Parathyroid adenoma (tissue), 2 donors: ENCODE results near the gene ADD2.

Experiments used
- H2AFZ ChIP-seq: fragments of 300-600 bp; sonication (generic); one replicate; pipeline ENCODE4 v1.7.0; 2017; ENCODE audit warnings: antibody characterized with exemption, mild to moderate bottlenecking
- H3K27ac ChIP-seq: fragments of 300-600 bp; sonication (generic); one replicate; pipeline ENCODE4 v1.7.0; 2017
- H3K27me3 ChIP-seq: fragments of 300-600 bp; sonication (generic); one replicate; pipeline ENCODE4 v1.7.0; 2017; ENCODE audit warnings: low read length; ENCODE audit not compliant: control insufficient read depth, insufficient read depth
- H3K36me3 ChIP-seq: fragments of 300-600 bp; sonication (generic); one replicate; pipeline ENCODE4 v1.7.0; 2017; ENCODE audit warnings: low read length; ENCODE audit not compliant: control insufficient read depth, insufficient read depth
- H3K4me1 ChIP-seq: fragments of 300-600 bp; sonication (generic); one replicate; pipeline ENCODE4 v1.7.0; 2017; ENCODE audit warnings: control low read depth
- H3K4me2 ChIP-seq: fragments of 300-600 bp; sonication (generic); one replicate; pipeline ENCODE4 v1.7.0; 2017; ENCODE audit warnings: low read length
- H3K4me3 ChIP-seq: fragments of 300-600 bp; sonication (generic); one replicate; pipeline ENCODE4 v1.7.0; 2017; ENCODE audit warnings: low read depth, low read length
- H3K79me2 ChIP-seq: fragments of 300-600 bp; sonication (generic); one replicate; pipeline ENCODE4 v1.7.0; 2017; ENCODE audit warnings: control low read depth
- H3K9ac ChIP-seq: fragments of 300-600 bp; sonication (generic); one replicate; pipeline ENCODE4 v1.7.0; 2017; ENCODE audit warnings: mild to moderate bottlenecking
- H3K9me3 ChIP-seq: fragments of 300-600 bp; sonication (generic); one replicate; pipeline ENCODE4 v1.7.0; 2017; ENCODE audit warnings: low read length; ENCODE audit not compliant: control insufficient read depth
- TF ChIP-seq, protein P1 (sequence below): fragments of 300-600 bp; sonication (generic); IDR thresholded peaks from one replicate; pipeline ENCODE4 v1.7.0; 2017; ENCODE audit warnings: antibody characterized with exemption, mild to moderate bottlenecking
- donor health status: primary hyperparathyroidism.

ADD2 gene

DNA sequence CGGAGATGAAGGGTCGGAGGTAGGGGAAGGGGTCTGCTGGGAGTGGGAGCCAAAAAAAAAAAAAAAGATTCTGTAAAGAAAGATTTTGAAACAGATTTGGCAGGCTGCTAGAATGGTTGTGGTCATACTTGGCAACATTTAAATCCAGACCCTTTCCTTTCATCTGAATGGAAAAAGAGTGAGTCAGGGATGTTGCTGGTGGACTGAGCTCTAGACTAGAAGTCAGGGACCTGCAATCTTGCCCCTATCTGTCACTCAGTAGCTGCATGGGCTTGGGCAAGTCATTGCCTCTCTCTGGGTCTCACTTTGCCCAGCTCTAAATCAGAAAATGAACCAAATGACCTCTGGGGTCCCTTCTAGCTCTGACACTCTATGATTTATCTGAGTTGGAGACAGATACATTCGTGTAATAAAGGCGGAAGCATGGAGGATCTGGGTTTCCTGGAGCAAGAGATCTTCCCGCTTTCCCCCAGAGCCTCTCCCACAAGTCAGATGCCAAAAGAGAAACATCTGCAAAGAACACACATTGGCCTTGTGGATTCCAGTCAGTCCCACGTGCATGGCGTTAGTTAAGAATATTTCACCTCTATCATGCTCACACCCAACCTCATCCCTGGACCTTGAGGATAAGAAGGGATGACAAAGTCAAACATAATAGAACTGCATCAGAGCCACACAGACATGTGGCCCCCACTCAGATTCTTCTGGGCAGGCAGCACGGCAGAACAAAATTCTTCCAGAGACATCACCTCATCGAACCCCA lies 58.5 kb downstream of the ADD2 start:
- H3K27ac ChIP-seq: no peak overlapping the region
- H2AFZ ChIP-seq: no peak overlapping the region
- TF ChIP-seq, protein P1, sequence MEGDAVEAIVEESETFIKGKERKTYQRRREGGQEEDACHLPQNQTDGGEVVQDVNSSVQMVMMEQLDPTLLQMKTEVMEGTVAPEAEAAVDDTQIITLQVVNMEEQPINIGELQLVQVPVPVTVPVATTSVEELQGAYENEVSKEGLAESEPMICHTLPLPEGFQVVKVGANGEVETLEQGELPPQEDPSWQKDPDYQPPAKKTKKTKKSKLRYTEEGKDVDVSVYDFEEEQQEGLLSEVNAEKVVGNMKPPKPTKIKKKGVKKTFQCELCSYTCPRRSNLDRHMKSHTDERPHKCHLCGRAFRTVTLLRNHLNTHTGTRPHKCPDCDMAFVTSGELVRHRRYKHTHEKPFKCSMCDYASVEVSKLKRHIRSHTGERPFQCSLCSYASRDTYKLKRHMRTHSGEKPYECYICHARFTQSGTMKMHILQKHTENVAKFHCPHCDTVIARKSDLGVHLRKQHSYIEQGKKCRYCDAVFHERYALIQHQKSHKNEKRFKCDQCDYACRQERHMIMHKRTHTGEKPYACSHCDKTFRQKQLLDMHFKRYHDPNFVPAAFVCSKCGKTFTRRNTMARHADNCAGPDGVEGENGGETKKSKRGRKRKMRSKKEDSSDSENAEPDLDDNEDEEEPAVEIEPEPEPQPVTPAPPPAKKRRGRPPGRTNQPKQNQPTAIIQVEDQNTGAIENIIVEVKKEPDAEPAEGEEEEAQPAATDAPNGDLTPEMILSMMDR: no peak
- H3K4me2 ChIP-seq: no peak overlapping the region
- no peak overlapping the region for H3K4me3 ChIP-seq
- no peak overlapping the region for H3K9ac ChIP-seq
- H3K9me3 ChIP-seq: no peaks in the 10 kb centered on the region
- no peaks in the 10 kb centered on the region for H3K4me1 ChIP-seq
- H3K27me3 ChIP-seq: no peaks in the 10 kb centered on the region
- no peaks in the 10 kb centered on the region for H3K36me3 ChIP-seq
- H3K79me2 ChIP-seq: no peaks in the 10 kb centered on the region

DNA sequence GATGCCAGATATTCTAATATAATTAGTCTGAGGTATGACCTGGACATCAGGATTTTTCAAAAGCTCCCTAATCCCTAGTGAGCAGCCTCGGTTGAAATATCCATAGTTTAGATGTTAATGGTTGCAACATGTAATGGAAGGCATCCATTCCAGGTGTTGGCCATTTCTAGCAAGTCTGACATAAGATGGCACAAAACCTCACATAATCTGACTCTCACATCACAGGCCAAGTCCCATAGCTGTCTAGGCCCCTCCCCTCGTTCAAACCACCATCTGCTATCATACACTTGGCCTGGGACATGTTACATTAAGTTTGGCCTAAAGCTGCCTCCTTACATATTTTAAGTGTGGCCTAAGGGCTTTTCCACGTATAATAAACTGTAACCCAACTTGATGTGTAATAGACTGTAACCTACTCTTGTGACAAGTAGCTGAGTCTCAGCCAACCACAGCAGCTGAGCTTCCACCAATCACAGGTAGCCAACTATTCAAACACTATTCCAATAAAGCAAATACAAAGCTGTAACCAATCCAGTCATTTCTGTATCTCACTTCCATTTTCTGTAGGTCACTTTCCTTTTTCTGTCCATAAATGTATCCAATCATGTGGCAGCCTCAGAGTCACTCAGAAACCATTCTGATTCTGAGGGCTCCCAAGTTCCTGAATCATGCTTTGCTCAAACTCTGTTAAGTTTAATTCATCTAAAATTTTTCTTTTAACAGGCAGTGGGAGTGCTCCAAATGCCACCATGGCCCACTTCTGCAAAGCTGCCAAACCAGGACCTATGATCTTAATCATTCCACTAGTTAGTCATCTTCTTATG lies 59.4 kb downstream of the ADD2 start:
- Histone ChIP-seq H2AFZ (no peak overlapping the region), H3K79me2 (no peaks in the 10 kb centered on the region), H3K4me1 (no peaks in the 10 kb centered on the region)

DNA sequence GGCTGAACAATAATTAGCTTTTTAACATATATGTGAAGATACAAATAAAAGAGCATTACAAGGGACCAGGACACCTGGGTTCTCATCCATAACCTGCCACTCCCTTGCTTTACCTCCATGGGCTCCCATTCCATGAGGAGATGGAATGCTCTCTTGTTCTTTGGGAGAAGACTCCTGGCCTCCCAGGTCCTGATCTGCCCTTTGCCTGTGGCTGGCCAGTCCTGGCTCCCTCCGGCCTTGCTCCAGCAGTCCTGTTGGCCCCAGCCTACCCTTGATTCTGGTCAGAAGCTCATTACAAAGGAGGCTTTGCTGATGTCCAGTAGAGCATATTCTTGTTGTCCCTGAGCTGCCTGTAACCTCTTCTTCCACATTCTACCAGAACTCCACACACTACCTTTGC lies 60.3 kb downstream of the ADD2 start:
- H3K36me3 ChIP-seq: no peaks in the 10 kb centered on the region

More for the DNA sequence above, 59.4 kb downstream of the ADD2 start:
- TF ChIP-seq, protein P1: no peak
- Histone ChIP-seq H3K9me3 (no peaks in the 10 kb centered on the region), H3K36me3 (no peaks in the 10 kb centered on the region), H3K9ac (no peak overlapping the region), H3K4me3 (no peak overlapping the region), H3K27ac (no peak overlapping the region), H3K27me3 (no peaks in the 10 kb centered on the region), H3K4me2 (no peak overlapping the region)

DNA sequence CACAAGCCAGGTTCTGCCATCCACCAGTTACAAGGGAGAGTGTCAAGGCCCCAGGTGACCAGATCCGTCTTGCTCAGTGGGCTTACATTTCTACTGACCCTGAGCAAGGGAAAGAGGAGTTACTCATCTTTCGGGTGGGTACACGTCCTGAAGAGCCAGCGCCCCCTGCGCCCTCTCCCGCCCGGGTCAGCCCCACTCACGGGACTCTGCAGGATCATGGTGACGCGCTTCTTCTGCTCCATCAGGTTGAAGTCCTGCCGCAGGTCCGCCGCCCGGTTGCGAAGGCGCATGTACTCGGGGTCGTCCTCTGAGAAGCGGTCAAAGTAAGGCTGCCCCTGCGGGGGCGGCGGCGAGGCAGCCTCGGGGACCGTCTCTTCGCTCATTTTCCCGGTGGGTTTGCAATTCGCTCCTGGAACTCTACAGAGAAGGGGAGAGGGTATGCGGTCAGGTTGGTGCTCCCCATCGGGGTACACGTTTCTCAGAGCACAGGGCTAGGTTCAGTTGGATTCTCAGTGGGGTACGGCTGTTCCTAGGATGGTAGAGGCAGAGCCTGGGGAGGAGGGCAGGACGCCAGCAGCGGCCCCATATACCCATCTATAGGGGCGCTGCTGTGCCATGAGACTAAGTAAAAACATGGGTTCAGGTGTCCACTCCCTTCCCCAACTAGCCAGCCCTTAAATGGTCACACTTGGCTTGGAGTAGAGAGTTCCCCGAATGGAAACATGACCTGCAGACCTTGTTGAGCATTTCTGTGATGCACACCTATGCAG lies 61.8 kb downstream of the ADD2 start:
- H2AFZ ChIP-seq: no peak overlapping the region
- H3K4me3 ChIP-seq: no peak overlapping the region
- no peak overlapping the region for H3K9ac ChIP-seq
- TF ChIP-seq, protein P1: no peak
- H3K4me2 ChIP-seq: no peak overlapping the region
- no peaks in the 10 kb centered on the region for H3K36me3 ChIP-seq
- H3K27me3 ChIP-seq: no peaks in the 10 kb centered on the region
- no peak overlapping the region for H3K27ac ChIP-seq
- H3K4me1 ChIP-seq: no peaks in the 10 kb centered on the region
- H3K9me3 ChIP-seq: no peaks in the 10 kb centered on the region
- no peaks in the 10 kb centered on the region for H3K79me2 ChIP-seq

More for the DNA sequence above, 60.3 kb downstream of the ADD2 start:
- H3K4me3 ChIP-seq: no peak overlapping the region
- H2AFZ ChIP-seq: no peak overlapping the region
- H3K9me3 ChIP-seq: no peaks in the 10 kb centered on the region
- no peaks in the 10 kb centered on the region for H3K79me2 ChIP-seq
- H3K27me3 ChIP-seq: no peaks in the 10 kb centered on the region
- no peak overlapping the region for H3K9ac ChIP-seq
- TF ChIP-seq, protein P1: no peak
- no peak overlapping the region for H3K4me2 ChIP-seq
- H3K27ac ChIP-seq: no peak overlapping the region
- H3K4me1 ChIP-seq: no peaks in the 10 kb centered on the region
